ENCODE data around the gene ERFE.

DNA sequence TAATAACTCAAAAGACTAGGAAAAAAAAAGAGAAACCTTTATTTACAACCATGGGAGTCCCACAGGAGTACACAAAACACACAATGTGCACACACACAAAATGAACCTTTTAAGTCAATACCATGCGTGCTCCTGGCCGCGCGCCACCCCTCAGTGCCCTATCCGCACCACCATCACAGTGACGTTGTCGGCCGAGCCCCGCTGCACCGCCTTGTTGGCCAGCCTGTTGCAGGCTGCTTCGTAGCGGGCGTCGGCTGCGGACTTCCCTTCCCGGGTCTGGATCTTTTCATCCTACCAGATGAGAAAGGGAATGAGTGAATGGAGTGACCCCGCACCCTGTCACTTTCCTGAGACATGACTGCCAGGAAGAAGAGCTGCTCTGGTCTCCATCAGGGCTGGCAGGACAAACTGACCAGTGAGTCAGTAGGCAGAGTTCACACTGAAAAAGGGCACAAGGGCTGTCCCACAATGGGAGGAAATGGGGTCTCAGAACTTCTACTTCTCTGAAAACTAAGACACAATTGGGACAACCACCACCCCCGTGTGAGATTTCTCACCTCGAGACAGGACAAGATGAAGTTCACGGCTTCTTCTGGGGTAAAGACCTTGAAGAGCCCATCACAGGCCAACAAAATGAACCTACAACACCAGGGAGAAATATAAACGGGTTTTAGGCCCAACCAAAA lies 11.8 kb downstream of the ERFE start:
- no peak for TF ChIP-seq POLR2A (IDR thresholded peaks at IDR 0.05)
- TF ChIP-seq, protein P1, sequence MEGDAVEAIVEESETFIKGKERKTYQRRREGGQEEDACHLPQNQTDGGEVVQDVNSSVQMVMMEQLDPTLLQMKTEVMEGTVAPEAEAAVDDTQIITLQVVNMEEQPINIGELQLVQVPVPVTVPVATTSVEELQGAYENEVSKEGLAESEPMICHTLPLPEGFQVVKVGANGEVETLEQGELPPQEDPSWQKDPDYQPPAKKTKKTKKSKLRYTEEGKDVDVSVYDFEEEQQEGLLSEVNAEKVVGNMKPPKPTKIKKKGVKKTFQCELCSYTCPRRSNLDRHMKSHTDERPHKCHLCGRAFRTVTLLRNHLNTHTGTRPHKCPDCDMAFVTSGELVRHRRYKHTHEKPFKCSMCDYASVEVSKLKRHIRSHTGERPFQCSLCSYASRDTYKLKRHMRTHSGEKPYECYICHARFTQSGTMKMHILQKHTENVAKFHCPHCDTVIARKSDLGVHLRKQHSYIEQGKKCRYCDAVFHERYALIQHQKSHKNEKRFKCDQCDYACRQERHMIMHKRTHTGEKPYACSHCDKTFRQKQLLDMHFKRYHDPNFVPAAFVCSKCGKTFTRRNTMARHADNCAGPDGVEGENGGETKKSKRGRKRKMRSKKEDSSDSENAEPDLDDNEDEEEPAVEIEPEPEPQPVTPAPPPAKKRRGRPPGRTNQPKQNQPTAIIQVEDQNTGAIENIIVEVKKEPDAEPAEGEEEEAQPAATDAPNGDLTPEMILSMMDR (IDR thresholded peaks at IDR 0.05), result no peak

All from adrenal gland (tissue), 5 donors.